ENCODE results near the gene RCOR1. TPM values are rescaled to one million over a fixed set of nuclear protein-coding genes. Genes with fewer than 3 reads are reported as not detected.
"Not testable (repeated sequence)": the region's sequence is repeated elsewhere in the genome, so short reads cannot be mapped to it uniquely, and the experiment has no call there.

The RCOR1 gene
- total RNA-seq, 1 experiment from 2014 or later = 34.1 TPM

DNA sequence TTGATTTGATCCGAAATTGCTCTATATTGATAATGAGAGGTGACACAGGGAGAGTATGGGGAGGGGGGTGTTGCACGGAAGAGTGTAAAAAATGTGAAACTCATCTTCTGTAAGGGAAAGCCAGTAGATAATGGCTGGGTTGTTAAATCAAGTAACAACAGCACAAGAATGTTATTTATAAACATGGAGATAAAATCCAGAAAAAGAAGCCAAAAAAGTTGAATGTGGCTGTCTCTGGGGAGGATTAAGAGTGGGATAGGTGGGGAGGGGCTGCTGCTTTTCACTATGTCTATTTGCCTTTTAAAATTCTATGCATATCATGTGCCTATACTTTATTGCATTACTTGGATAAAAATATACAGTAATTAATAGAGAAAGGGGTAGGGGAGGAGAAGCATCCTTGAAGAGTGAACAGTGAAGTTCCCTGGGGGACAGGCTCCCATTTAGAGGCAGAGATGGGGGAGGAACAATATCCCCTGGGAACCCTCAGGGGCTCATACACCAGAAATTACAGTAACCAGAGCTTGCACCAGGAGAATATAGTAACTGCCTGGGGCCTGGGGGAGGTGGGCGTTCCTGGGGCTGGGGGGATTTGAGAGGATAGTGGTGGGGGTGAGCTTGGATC is 43.7 kb upstream of the RCOR1 start:
- H3K14ac ChIP-seq (ENCODE audit: insufficient read depth, low read length) = no peak overlapping the region
- peaks cover 0 to 1% (median 0%) of the 10 kb centered on the region in 3 experiments; a peak in 1 of 7 replicates for H3K36me3 Mint-ChIP-seq (ENCODE audit: insufficient read depth in 1 of 3, low read depth in 3 of 3)
- WGBS (ENCODE audit: extremely low coverage, insufficient read length, low lambda C conversion rate) = no CpG with 5 or more reads among the region's 3 CpGs
- no peaks in the 10 kb centered on the region for H3K79me2 ChIP-seq (ENCODE audit: insufficient read depth, low read length)
- H2BK20ac ChIP-seq (ENCODE audit: low read depth, low read length, poor library complexity, severe bottlenecking) = no peak overlapping the region
- no peak overlapping the region for H2BK5ac ChIP-seq (ENCODE audit: insufficient read length, low read length)
- H3K4me1 Mint-ChIP-seq = peaks cover 15% of the 10 kb centered on the region in 2 experiments
- no peak overlapping the region for H3K4ac ChIP-seq (ENCODE audit: low read depth, low read length)
- H3K9me3 ChIP-seq (ENCODE audit: control insufficient read depth, low read depth, low read length) = no peaks in the 10 kb centered on the region
- no peak overlapping the region for H3K9ac ChIP-seq (ENCODE audit: extremely low read depth, insufficient read length, low read length)
- no peak overlapping the region for H3T11ph ChIP-seq (ENCODE audit: low read length)
- no peaks in the 10 kb centered on the region for H4K20me1 ChIP-seq (ENCODE audit: control insufficient read depth, insufficient read depth, insufficient read length)
- no peak overlapping the region for H3K27ac ChIP-seq (ENCODE audit: insufficient read length, low read depth, low read length)
- H3K4me3 Mint-ChIP-seq = no peak overlapping the region
- H3K23ac ChIP-seq (ENCODE audit: insufficient read length, low read depth, low read length) = no peak overlapping the region
- H4K91ac ChIP-seq (ENCODE audit: insufficient read length, low read depth, low read length) = no peak overlapping the region
- no peaks in the 10 kb centered on the region for H3K27me3 ChIP-seq (ENCODE audit: insufficient read depth, low read length)
- no peak overlapping the region for H2AK5ac ChIP-seq (ENCODE audit: insufficient read length, low read length)
- H3K4me1 ChIP-seq (ENCODE audit: insufficient read depth, low read length) = no peaks in the 10 kb centered on the region
- no peak overlapping the region for H2BK12ac ChIP-seq (ENCODE audit: insufficient read length, low read depth, low read length)
- DNase-seq = no peak
- TF ChIP-seq, protein P1, sequence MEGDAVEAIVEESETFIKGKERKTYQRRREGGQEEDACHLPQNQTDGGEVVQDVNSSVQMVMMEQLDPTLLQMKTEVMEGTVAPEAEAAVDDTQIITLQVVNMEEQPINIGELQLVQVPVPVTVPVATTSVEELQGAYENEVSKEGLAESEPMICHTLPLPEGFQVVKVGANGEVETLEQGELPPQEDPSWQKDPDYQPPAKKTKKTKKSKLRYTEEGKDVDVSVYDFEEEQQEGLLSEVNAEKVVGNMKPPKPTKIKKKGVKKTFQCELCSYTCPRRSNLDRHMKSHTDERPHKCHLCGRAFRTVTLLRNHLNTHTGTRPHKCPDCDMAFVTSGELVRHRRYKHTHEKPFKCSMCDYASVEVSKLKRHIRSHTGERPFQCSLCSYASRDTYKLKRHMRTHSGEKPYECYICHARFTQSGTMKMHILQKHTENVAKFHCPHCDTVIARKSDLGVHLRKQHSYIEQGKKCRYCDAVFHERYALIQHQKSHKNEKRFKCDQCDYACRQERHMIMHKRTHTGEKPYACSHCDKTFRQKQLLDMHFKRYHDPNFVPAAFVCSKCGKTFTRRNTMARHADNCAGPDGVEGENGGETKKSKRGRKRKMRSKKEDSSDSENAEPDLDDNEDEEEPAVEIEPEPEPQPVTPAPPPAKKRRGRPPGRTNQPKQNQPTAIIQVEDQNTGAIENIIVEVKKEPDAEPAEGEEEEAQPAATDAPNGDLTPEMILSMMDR (conservative IDR thresholded peaks at IDR 0.05) = no peak
- peak overlapping the region in 1 of 3 experiments; percentile 35; a peak in 1 of 7 replicates for H3K27ac Mint-ChIP-seq
- no peak overlapping the region for H3K4me2 ChIP-seq (ENCODE audit: insufficient read depth, insufficient read length, low read length)
- no peak overlapping the region for H3K18ac ChIP-seq (ENCODE audit: insufficient read length, low read depth, low read length)
- H2BK15ac ChIP-seq (ENCODE audit: low read depth, low read length) = no peak overlapping the region
- H3K9me3 Mint-ChIP-seq = no peaks in the 10 kb centered on the region
- H3K23me2 ChIP-seq (ENCODE audit: insufficient read length, low read depth, low read length, poor library complexity, severe bottlenecking) = no peaks in the 10 kb centered on the region
- H2AFZ ChIP-seq (ENCODE audit: low read length) = no peak overlapping the region
- no peak overlapping the region for H3K56ac ChIP-seq (ENCODE audit: insufficient read length, low read depth, low read length)
- no peak overlapping the region for H2BK120ac ChIP-seq (ENCODE audit: low read depth, low read length, poor library complexity, severe bottlenecking)
- H3K27me3 Mint-ChIP-seq (ENCODE audit: low read depth) = peaks cover 16% of the 10 kb centered on the region
- H4K8ac ChIP-seq (replicated peaks; ENCODE audit: insufficient read length, low read depth, low read length) = no peak overlapping the region
- H4K5ac ChIP-seq (ENCODE audit: insufficient read length, low read depth, low read length) = no peak overlapping the region
- H3K79me1 ChIP-seq (ENCODE audit: insufficient read depth, low read depth, low read length, poor library complexity, severe bottlenecking) = no peaks in the 10 kb centered on the region

DNA sequence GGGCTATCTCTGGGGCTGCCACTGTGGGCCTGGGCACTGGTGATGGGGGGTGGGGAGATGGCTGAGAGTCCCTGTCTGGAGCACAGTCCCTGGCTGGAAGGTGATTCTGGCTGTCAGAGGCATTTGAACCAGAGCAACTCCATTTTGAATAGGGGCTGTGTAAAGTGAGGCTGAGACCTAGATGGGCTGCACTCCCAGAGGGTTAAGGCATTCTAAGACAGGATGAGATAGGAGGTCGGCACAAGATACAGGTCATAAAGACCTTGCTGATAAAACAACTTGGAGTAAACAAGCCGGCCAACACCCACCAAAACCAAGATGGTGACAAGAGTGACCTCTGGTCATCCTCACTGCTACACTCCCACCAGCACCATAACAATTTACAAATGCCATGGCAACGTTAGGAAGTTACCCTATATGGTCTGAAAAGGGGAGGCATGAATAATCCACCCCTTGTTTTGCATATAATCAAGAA is 41.5 kb upstream of the RCOR1 start:
- H3K36me3 Mint-ChIP-seq (ENCODE audit: insufficient read depth in 1 of 3, low read depth in 3 of 3); H2BK5ac ChIP-seq (ENCODE audit: insufficient read length, low read length); H3K27ac Mint-ChIP-seq; H4K20me1 ChIP-seq (ENCODE audit: control insufficient read depth, insufficient read depth, insufficient read length); H4K5ac ChIP-seq (ENCODE audit: insufficient read length, low read depth, low read length); H3K9ac ChIP-seq (ENCODE audit: extremely low read depth, insufficient read length, low read length); H3K4me1 Mint-ChIP-seq; H3K23ac ChIP-seq (ENCODE audit: insufficient read length, low read depth, low read length); H2BK120ac ChIP-seq (ENCODE audit: low read depth, low read length, poor library complexity, severe bottlenecking); H3K14ac ChIP-seq (ENCODE audit: insufficient read depth, low read length); H2AFZ ChIP-seq (ENCODE audit: low read length); H3K4me2 ChIP-seq (ENCODE audit: insufficient read depth, insufficient read length, low read length); H3T11ph ChIP-seq (ENCODE audit: low read length); H3K4ac ChIP-seq (ENCODE audit: low read depth, low read length); H2BK12ac ChIP-seq (ENCODE audit: insufficient read length, low read depth, low read length); H3K9me3 ChIP-seq (ENCODE audit: control insufficient read depth, low read depth, low read length); H3K27ac ChIP-seq (ENCODE audit: insufficient read length, low read depth, low read length); H2BK15ac ChIP-seq (ENCODE audit: low read depth, low read length); H4K91ac ChIP-seq (ENCODE audit: insufficient read length, low read depth, low read length); H3K9me3 Mint-ChIP-seq; DNase-seq; H3K4me3 Mint-ChIP-seq; H3K27me3 Mint-ChIP-seq (ENCODE audit: low read depth); H3K18ac ChIP-seq (ENCODE audit: insufficient read length, low read depth, low read length); H2BK20ac ChIP-seq (ENCODE audit: low read depth, low read length, poor library complexity, severe bottlenecking); H3K79me1 ChIP-seq (ENCODE audit: insufficient read depth, low read depth, low read length, poor library complexity, severe bottlenecking); H3K4me1 ChIP-seq (ENCODE audit: insufficient read depth, low read length); H4K8ac ChIP-seq (replicated peaks; ENCODE audit: insufficient read length, low read depth, low read length); H2AK5ac ChIP-seq (ENCODE audit: insufficient read length, low read length); H3K79me2 ChIP-seq (ENCODE audit: insufficient read depth, low read length); H3K56ac ChIP-seq (ENCODE audit: insufficient read length, low read depth, low read length); H3K23me2 ChIP-seq (ENCODE audit: insufficient read length, low read depth, low read length, poor library complexity, severe bottlenecking); H3K27me3 ChIP-seq (ENCODE audit: insufficient read depth, low read length): not testable (repeated sequence)
- WGBS (ENCODE audit: extremely low coverage, insufficient read length, low lambda C conversion rate) = no CpG with 5 or more reads among the region's 3 CpGs
